GM23338 (cell line): Measurements from ENCODE around the gene MRPL52. TPM values are rescaled to one million over a fixed set of nuclear protein-coding genes. Genes with fewer than 3 reads are reported as not detected.

Experiments used
- ATAC-seq: fragments of 200-7000 bp; cut with Tn5 transposase; 3 replicates; pipeline ENCODE4 v1.9.1; 2020
- DNase-seq: peaks from one replicate; pipeline ENCODE4 v3.0.0-alpha.2; 2015; ENCODE audit warnings: low spot score
- H2AFZ ChIP-seq: fragments of 200-600 bp; sonication (generic); 2 replicates; pipeline ENCODE4 v1.8.0; 2016; ENCODE audit warnings: antibody characterized with exemption, mild to moderate bottlenecking, moderate library complexity
- H3F3A ChIP-seq: fragments of 200-600 bp; sonication (generic); replicated peaks from 2 replicates; pipeline ENCODE4 v1.8.0; 2017; ENCODE audit warnings: antibody characterized with exemption, mixed run types, low read depth
- H3K27ac ChIP-seq: fragments of 200-600 bp; sonication (generic); 2 replicates; pipeline ENCODE4 v1.6.1; 2016; ENCODE audit warnings: low read depth
- H3K27me3 ChIP-seq: fragments of 200-600 bp; sonication (generic); 2 replicates; pipeline ENCODE4 v1.8.0; 2016; ENCODE audit warnings: mild to moderate bottlenecking, mixed run types, moderate library complexity; ENCODE audit not compliant: insufficient read depth
- H3K36me3 ChIP-seq: fragments of 200-600 bp; sonication (generic); 2 replicates; pipeline ENCODE4 v1.8.0; 2016; ENCODE audit warnings: mild to moderate bottlenecking; ENCODE audit not compliant: insufficient read depth
- H3K4me1 ChIP-seq: fragments of 200-600 bp; sonication (generic); 2 replicates; pipeline ENCODE4 v1.8.0; 2016; ENCODE audit warnings: mild to moderate bottlenecking, moderate library complexity; ENCODE audit not compliant: insufficient read depth
- H3K4me2 ChIP-seq: fragments of 200-600 bp; sonication (generic); 2 replicates; pipeline ENCODE4 v1.7.1; 2017; ENCODE audit warnings: mixed run types
- H3K4me3 ChIP-seq: fragments of 200-600 bp; sonication (generic); 2 replicates; pipeline ENCODE4 v1.6.1; 2016; ENCODE audit warnings: mixed run types
- H3K79me2 ChIP-seq: fragments of 200-600 bp; sonication (generic); replicated peaks from 2 replicates; pipeline ENCODE4 v1.8.0; 2017; ENCODE audit warnings: mild to moderate bottlenecking; ENCODE audit not compliant: insufficient read depth
- H3K9me2 ChIP-seq: fragments of 200-600 bp; sonication (generic); 2 replicates; pipeline ENCODE4 v1.8.0; 2017; ENCODE audit not compliant: insufficient read depth
- H4K20me1 ChIP-seq: fragments of 200-600 bp; sonication (generic); replicated peaks from 2 replicates; pipeline ENCODE4 v1.8.0; 2017; ENCODE audit warnings: mild to moderate bottlenecking; ENCODE audit not compliant: insufficient read depth
- H3K27ac Mint-ChIP-seq: 2 replicates; pipeline ENCODE4 v1.8.0; 2020; ENCODE audit warnings: inconsistent platforms, mild to moderate bottlenecking, moderate library complexity, mixed read lengths
- H3K27me3 Mint-ChIP-seq: 3 replicates; pipeline ENCODE4 v1.8.0; 2022; ENCODE audit warnings: low read depth, mild to moderate bottlenecking, moderate library complexity, mixed read lengths, inconsistent platforms; ENCODE audit not compliant: insufficient read depth, poor library complexity
- H3K36me3 Mint-ChIP-seq: 3 replicates; pipeline ENCODE4 v1.8.0; 2021; ENCODE audit warnings: low read depth, mild to moderate bottlenecking, inconsistent platforms, moderate library complexity, mixed read lengths
- H3K4me1 Mint-ChIP-seq: 3 replicates; pipeline ENCODE4 v1.8.0; 2020; ENCODE audit warnings: mild to moderate bottlenecking, inconsistent platforms, mixed read lengths
- H3K4me3 Mint-ChIP-seq: 3 replicates; pipeline ENCODE4 v1.8.0; 2021; ENCODE audit warnings: moderate library complexity, mild to moderate bottlenecking, inconsistent platforms, mixed read lengths
- H3K9me3 Mint-ChIP-seq: 3 replicates; pipeline ENCODE4 v1.8.0; 2020; ENCODE audit warnings: moderate library complexity, mild to moderate bottlenecking, inconsistent platforms, mixed read lengths
- CREB1 ChIP-seq: fragments of 250-450 bp; sonication (Bioruptor Pico); IDR thresholded peaks from 2 replicates; pipeline ENCODE4 v1.5.0; 2020; ENCODE audit warnings: low read depth, mild to moderate bottlenecking, moderate library complexity
- CTCF ChIP-seq, 2 experiments: fragments of 200-600 bp in 1 of 2; sonication (generic) in 1 of 2; conservative IDR thresholded peaks; 2 replicates each; pipeline versions ENCODE4 v1.5.1 to v1.6.1; 2016 to 2017; ENCODE audit warnings: antibody characterized with exemption in 2 of 2, low read depth in 2 of 2, mild to moderate bottlenecking in 2 of 2, moderate library complexity in 1 of 2
- EZH2 ChIP-seq: fragments of 200-600 bp; sonication (generic); IDR thresholded peaks from one replicate; pipeline ENCODE4 v1.8.0; 2017; ENCODE audit warnings: antibody characterized with exemption, mild to moderate bottlenecking, low read depth; ENCODE audit not compliant: unreplicated experiment
- EZH2phosphoT487 ChIP-seq: fragments of 200-600 bp; sonication (generic); IDR thresholded peaks from one replicate; pipeline ENCODE4 v1.8.1; 2018; ENCODE audit warnings: antibody characterized with exemption; ENCODE audit not compliant: unreplicated experiment
- NANOG ChIP-seq: IDR thresholded peaks from 2 replicates; pipeline ENCODE4 v1.6.1; 2016; ENCODE audit warnings: antibody characterized with exemption, borderline replicate concordance
- POLR2AphosphoS5 ChIP-seq: IDR thresholded peaks from 2 replicates; pipeline ENCODE4 v1.6.1; 2016; ENCODE audit warnings: antibody characterized with exemption, low read depth
- STAT1 ChIP-seq: IDR thresholded peaks from one replicate; pipeline ENCODE4 v1.6.1; 2016; ENCODE audit warnings: antibody characterized with exemption; ENCODE audit not compliant: unreplicated experiment
- ZNF114 ChIP-seq: fragments of 250-450 bp; sonication (Bioruptor Pico); IDR thresholded peaks from 2 replicates; pipeline ENCODE4 v1.5.0; 2020; ENCODE audit warnings: mild to moderate bottlenecking, moderate library complexity
- ZNF462 ChIP-seq: fragments of 250-450 bp; sonication (Bioruptor Pico); IDR thresholded peaks from 2 replicates; pipeline ENCODE4 v1.5.0; 2020; ENCODE audit warnings: mild to moderate bottlenecking, moderate library complexity
- polyA plus RNA-seq: library from polyadenylated mRNA; unstranded; fragments of >200 nt; fragmentation: Nextera tagmentation; extraction: Ambion mirVana; gene quantifications from 2 replicates; pipeline ENCODE4 v1.2.1, GENCODE V29; 2016
- total RNA-seq: library from RNA; depleted of rRNA; stranded (reverse); fragments of >200 nt; shearing (Covaris generic); gene quantifications from 2 replicates; pipeline ENCODE4 v1.2.3, GENCODE V29; 2014

Gene MRPL52
- total and polyA plus RNA-seq, 2 experiments from 2014 or later = 131 to 617 TPM

GRCh38 chr14:22866874-22867273 is 37.2 kb downstream of the MRPL52 start (continued):
- no peak for TF ChIP-seq ZNF462 (CRISPR knock-in tag)
- no peak for TF ChIP-seq CREB1
- no peak for TF ChIP-seq POLR2AphosphoS5
- TF ChIP-seq CTCF (conservative IDR thresholded peaks at IDR 0.05; ENCODE audit: low read depth in 2 of 2) = no peak
- no peak for TF ChIP-seq EZH2
- no peak for TF ChIP-seq EZH2phosphoT487
- no peak for TF ChIP-seq STAT1

GRCh38 chr14:22870811-22871223 is 41.1 kb downstream of the MRPL52 start:
- no peak for ATAC-seq
- TF ChIP-seq EZH2 (no peak), ZNF114 (CRISPR knock-in tag) (no peak), NANOG (no peak), ZNF462 (CRISPR knock-in tag) (no peak)

More at GRCh38 chr14:22870811-22871223, 41.1 kb downstream of the MRPL52 start:
- H3K36me3 ChIP-seq = no peaks in the 10 kb centered on the region
- H3K27me3 ChIP-seq = no peaks in the 10 kb centered on the region
- peak overlapping the region; percentile 96 for H3K4me3 ChIP-seq
- Mint-ChIP-seq H3K4me3 (peak overlapping the region; percentile 89), H3K36me3 (peaks cover 12% of the 10 kb centered on the region), H3K27ac (peak overlapping the region; percentile 99), H3K9me3 (no peaks in the 10 kb centered on the region; the same call in 2 of the 3 replicates), H3K4me1 (peaks cover 13% of the 10 kb centered on the region), H3K27me3 (peaks cover 20% of the 10 kb centered on the region)
- H3K79me2 ChIP-seq = no peaks in the 10 kb centered on the region
- H3K9me2 ChIP-seq = no peaks in the 10 kb centered on the region
- H4K20me1 ChIP-seq = no peaks in the 10 kb centered on the region
- H3F3A ChIP-seq = peaks cover 7% of the 10 kb centered on the region; the same call in 1 of the 2 replicates
- peaks cover 19% of the 10 kb centered on the region for H3K4me1 ChIP-seq
- peak overlapping the region; percentile 76 for H3K4me2 ChIP-seq
- no peak for DNase-seq
- peak overlapping the region; percentile 81 for H3K27ac ChIP-seq
- H2AFZ ChIP-seq = no peak overlapping the region
